IMR-90 (cell line): ENCODE data around the gene BRD1.

Experiments
- FOS ChIP-seq: fragments of 150-350 bp; IDR thresholded peaks from 2 replicates; pipeline ENCODE4 v1.6.1; 2016; ENCODE audit warnings: low read depth, low read length
- MXI1 ChIP-seq: IDR thresholded peaks from 2 replicates; pipeline ENCODE4 v1.6.1; 2012; ENCODE audit warnings: low read depth, mild to moderate bottlenecking, low read length, moderate library complexity, borderline replicate concordance
- POLR2A ChIP-seq: IDR thresholded peaks from 2 replicates; pipeline ENCODE4 v1.6.1; 2012; ENCODE audit warnings: mild to moderate bottlenecking, low read depth, low read length
- RAD21 ChIP-seq: IDR thresholded peaks from 2 replicates; pipeline ENCODE4 v1.6.1; 2012; ENCODE audit warnings: low read length, improper control_type of control experiment
- RCOR1 ChIP-seq: IDR thresholded peaks from 2 replicates; pipeline ENCODE4 v1.6.1; 2012; ENCODE audit warnings: mild to moderate bottlenecking, low read length, improper control_type of control experiment; ENCODE audit not compliant: insufficient replicate concordance
- SMC3 ChIP-seq: fragments of 150-350 bp; IDR thresholded peaks from 2 replicates; pipeline ENCODE4 v1.6.1; 2016; ENCODE audit warnings: low read depth, mild to moderate bottlenecking, antibody characterized with exemption, low read length, moderate library complexity
- TF ChIP-seq, protein P1 (sequence below): conservative IDR thresholded peaks from 2 replicates; pipeline ENCODE4 v1.5.1; 2012; ENCODE audit warnings: mild to moderate bottlenecking, low read depth, low read length, improper control_type of control experiment

- TF ChIP-seq, protein P1, sequence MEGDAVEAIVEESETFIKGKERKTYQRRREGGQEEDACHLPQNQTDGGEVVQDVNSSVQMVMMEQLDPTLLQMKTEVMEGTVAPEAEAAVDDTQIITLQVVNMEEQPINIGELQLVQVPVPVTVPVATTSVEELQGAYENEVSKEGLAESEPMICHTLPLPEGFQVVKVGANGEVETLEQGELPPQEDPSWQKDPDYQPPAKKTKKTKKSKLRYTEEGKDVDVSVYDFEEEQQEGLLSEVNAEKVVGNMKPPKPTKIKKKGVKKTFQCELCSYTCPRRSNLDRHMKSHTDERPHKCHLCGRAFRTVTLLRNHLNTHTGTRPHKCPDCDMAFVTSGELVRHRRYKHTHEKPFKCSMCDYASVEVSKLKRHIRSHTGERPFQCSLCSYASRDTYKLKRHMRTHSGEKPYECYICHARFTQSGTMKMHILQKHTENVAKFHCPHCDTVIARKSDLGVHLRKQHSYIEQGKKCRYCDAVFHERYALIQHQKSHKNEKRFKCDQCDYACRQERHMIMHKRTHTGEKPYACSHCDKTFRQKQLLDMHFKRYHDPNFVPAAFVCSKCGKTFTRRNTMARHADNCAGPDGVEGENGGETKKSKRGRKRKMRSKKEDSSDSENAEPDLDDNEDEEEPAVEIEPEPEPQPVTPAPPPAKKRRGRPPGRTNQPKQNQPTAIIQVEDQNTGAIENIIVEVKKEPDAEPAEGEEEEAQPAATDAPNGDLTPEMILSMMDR, result no peak
- no peak for TF ChIP-seq SMC3
- no peak for TF ChIP-seq POLR2A
- TF ChIP-seq RCOR1, result no peak
- TF ChIP-seq RAD21, result no peak
- TF ChIP-seq FOS, result no peak
- TF ChIP-seq MXI1, result no peak
Measured at GRCh38 chr22:49801391-49802060, 26.1 kb downstream of the BRD1 start.
